Gastrocnemius medialis (tissue), 4 donors: Measurements from ENCODE around the gene DCAF4L1. TPM values are rescaled to one million over a fixed set of nuclear protein-coding genes. Genes with fewer than 3 reads are reported as not detected.

Experiments
- ATAC-seq, 2 donors: fragments of 150-250 bp; one replicate each; pipeline ENCODE4 v1.9.1; 2016
- DNase-seq, 2 donors: peaks; one replicate each; pipeline ENCODE4 v3.0.0-alpha.2; 2019
- H3K27ac ChIP-seq, 4 donors: fragments of 200-600 bp; sonication (generic); 1 replicate in 1 of 4; 2 replicates in 3 of 4; pipeline ENCODE4 v1.5.1; 2016 to 2018; ENCODE audit warnings: mild to moderate bottlenecking in 2 of 4, moderate library complexity in 1 of 4
- H3K27me3 ChIP-seq, 3 donors: fragments of 200-600 bp; sonication (generic) in 2 of 3; 1 replicate in 1 of 3; 2 replicates in 2 of 3; pipeline versions ENCODE4 v1.5.1 to v1.6.0; 2016 to 2019; ENCODE audit warnings: mild to moderate bottlenecking in 1 of 3, moderate library complexity in 1 of 3
- H3K36me3 ChIP-seq, 2 donors: fragments of 200-600 bp; sonication (generic) in 1 of 2; one replicate each; pipeline ENCODE4 v1.5.1; 2017 to 2018
- H3K4me1 ChIP-seq, 2 donors: fragments of 200-600 bp; sonication (generic) in 1 of 2; one replicate each; pipeline ENCODE4 v1.5.1; 2016 to 2017; ENCODE audit warnings: mild to moderate bottlenecking in 2 of 2
- H3K4me3 ChIP-seq, 4 donors: fragments of 200-600 bp; sonication (generic) in 3 of 4; 1 replicate in 1 of 4; 2 replicates in 3 of 4; pipeline ENCODE4 v1.5.1; 2016 to 2019; ENCODE audit warnings: mild to moderate bottlenecking in 2 of 4
- H3K9me3 ChIP-seq, 3 donors: fragments of 200-600 bp; sonication (generic) in 2 of 3; 1 replicate in 1 of 3; 2 replicates in 2 of 3; pipeline ENCODE4 v1.5.1; 2016 to 2019
- CTCF ChIP-seq, 5 experiments: fragments of 450-650 bp in 3 of 5; fragments of 200-600 bp in 2 of 5; sonication (generic) in 2 of 5; IDR thresholded peaks in 4 of 5; conservative IDR thresholded peaks in 1 of 5; 1 replicate in 4 of 5; 2 replicates in 1 of 5; pipeline ENCODE4 v1.5.1; 2016 to 2019; ENCODE audit warnings: antibody characterized with exemption in 5 of 5, mild to moderate bottlenecking in 3 of 5, moderate library complexity in 3 of 5
- POLR2A ChIP-seq, 2 donors: fragments of 450-650 bp; IDR thresholded peaks; one replicate each; pipeline ENCODE4 v1.6.1; 2017; ENCODE audit warnings: antibody characterized with exemption in 2 of 2, mild to moderate bottlenecking in 2 of 2, moderate library complexity in 2 of 2
- in situ Hi-C, 4 donors: fragments of 200-750 bp; cut with MboI; loops; one replicate each; pipeline versions ENCODE4 v1.15.0 to v1.8.0; 2017; ENCODE audit warnings: low sequenced_read_pairs in 4 of 4
- intact Hi-C: fragments of 100-400 bp; cut with DNase I; formaldehyde crosslinking; loops from one replicate; pipeline ENCODE4 v1.15.1; 2023; ENCODE audit warnings: low total_unique reads
- total RNA-seq, 4 donors: library from RNA; depleted of rRNA; stranded (reverse); fragments of >200 nt; gene quantifications; one replicate each; pipeline versions ENCODE4 v1.1.0 to v1.2.3, GENCODE V29; 2016

Gene DCAF4L1
- total RNA-seq, 4 donors from 2014 or later = 0.20 to 1.7 (median 0.70) TPM

GRCh38 chr4:42018451-42018850 is 36.9 kb downstream of the DCAF4L1 start:
- ATAC-seq (no peak), DNase-seq (no peak)
- in situ Hi-C loops (loop anchor here in 1 of 4 donors (10.0 kb wide), 1 partner anchor 64 kb away; no protein-coding TSS in a partner anchor), intact Hi-C loops (no loop called here)
- no peaks in the 10 kb centered on the region for H3K9me3 ChIP-seq
- H3K27ac ChIP-seq = no peak overlapping the region
- H3K36me3 ChIP-seq = peaks cover 0 to 12% of the 10 kb centered on the region in 2 donors
- TF ChIP-seq CTCF (IDR thresholded peaks at IDR 0.05 in 4 of 5, conservative IDR thresholded peaks at IDR 0.05 in 1 of 5) (no peak), POLR2A (IDR thresholded peaks at IDR 0.05) (no peak)
- peaks cover 0 to 15% of the 10 kb centered on the region in 2 donors for H3K4me1 ChIP-seq
- H3K4me3 ChIP-seq = no peak overlapping the region
- no peaks in the 10 kb centered on the region for H3K27me3 ChIP-seq

Other genes starting within 250 kb of the DCAF4L1 start
- not detected for gene PHOX2B, start 233.0 kb upstream of the DCAF4L1 start, total RNA-seq
- 10 to 100 TPM; 20.6 to 29.3 (median 26.4) TPM for gene TMEM33, start 46.3 kb upstream of the DCAF4L1 start, total RNA-seq
- gene SLC30A9, start 8.8 kb downstream of the DCAF4L1 start, total RNA-seq = 10 to 100 TPM; 24.5 to 35.6 (median 27.3) TPM
- not detected for gene BEND4, start 170.9 kb downstream of the DCAF4L1 start, total RNA-seq